HG03457 (cell line): ENCODE results near the gene EFNA5.

Experiments used
- ATAC-seq: cut with Tn5 transposase; IDR thresholded peaks from one replicate; pipeline ENCODE4 v1.9.1; 2021; ENCODE audit warnings: moderate number of reproducible peaks; ENCODE audit not compliant: unreplicated experiment

EFNA5 gene

DNA sequence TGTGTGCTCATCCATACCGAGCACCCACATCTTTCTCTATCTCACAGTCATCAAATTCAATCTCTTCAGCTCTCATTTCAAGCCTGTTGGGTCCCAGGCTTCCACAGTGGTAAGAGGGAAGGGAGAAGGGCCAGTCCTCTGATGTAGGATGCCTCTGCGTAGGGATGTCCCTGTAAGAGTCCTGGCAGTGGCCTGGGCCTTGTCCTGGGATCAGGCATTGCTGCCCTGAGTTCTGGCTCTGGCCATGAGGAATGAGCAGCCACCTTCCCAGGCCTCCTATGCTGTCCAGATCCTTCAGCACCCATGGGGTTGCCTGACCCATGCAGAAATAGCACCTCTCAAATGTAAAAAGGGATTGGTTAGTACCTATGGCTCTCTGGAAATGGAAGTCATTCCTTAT is 121.2 kb downstream of the EFNA5 start:
- no peak for ATAC-seq

DNA sequence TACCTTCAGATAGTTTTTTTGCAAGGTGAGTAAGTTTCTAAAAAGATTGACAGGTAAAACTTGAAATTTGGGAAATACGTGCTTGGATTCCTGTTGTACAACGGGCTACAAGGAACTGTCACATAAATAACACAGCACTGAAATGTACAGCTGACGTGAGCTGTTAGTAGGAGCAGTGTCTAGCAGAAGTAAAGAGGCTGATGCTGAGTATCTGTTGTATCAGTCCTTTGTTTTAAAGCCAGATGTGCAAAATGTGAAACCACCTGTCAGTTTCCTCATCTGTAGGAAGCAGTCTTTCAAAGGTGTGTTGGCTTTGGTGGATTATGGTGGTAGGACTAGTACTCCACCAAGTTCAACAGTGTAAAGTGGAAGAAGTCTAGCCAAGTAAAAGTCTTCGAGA is 122.3 kb downstream of the EFNA5 start:
- no peak for ATAC-seq

DNA sequence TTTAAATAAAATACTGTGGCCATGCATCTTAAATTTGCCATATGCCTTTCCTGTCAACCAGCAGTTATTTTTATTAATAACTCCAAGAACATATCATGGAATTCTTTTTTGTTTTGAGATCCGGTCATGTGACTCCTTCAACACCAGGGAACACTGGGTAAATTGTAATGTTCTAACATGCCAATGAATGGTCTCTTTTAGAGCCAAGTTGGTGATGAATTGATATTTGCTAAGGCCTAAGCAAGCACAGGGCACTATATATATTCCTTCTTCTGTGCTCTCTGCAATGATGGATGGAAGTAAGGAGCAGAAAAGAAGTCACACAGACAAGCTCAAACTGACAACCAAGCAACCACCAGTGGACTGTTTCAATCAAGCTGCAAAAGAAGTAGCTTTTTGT is 124.0 kb downstream of the EFNA5 start:
- ATAC-seq = no peak

DNA sequence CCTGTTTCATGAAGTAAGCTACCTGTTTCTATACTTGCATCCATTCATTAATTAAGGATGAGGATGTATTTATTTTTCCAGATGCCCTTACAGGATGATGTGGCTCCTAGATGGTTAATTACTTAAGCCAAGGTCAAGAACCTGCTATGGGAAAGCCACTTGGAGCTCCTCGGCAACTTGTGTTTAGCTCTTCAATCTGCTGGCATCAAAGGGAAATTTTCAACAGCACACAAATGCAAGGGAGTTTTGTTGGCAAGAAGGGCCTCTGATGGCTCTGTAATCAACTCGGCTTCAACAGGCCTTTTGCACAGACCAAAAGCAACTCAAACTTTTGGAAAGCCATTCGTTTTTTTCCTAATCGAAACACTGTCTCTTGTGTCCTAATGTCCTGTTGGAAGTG is 125.3 kb downstream of the EFNA5 start:
- no peak for ATAC-seq

DNA sequence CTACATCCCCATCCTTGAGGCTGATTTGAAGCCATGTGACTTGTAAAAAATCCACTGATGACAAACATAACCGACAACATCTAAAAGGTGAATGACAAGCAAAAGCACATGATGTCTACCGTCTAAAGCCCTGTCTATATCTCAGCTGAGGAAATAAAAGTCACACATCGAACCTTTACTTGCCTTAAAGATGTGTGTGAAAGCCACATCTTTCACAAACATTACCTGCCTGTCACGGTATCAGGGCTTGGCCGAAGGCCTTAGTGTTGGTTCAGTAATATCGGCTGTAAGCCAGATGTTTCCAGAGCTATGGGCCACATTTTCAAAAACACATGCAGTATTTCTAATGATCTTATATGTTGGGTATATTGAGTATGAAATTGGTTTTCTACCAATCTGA is 125.8 kb downstream of the EFNA5 start:
- ATAC-seq = no peak

GRCh38 chr5:107544476-107544875 is 126.3 kb downstream of the EFNA5 start:
- ATAC-seq = no peak

- ATAC-seq = no peak
Observed at GRCh38 chr5:107543868-107544267, 126.9 kb downstream of the EFNA5 start.

DNA sequence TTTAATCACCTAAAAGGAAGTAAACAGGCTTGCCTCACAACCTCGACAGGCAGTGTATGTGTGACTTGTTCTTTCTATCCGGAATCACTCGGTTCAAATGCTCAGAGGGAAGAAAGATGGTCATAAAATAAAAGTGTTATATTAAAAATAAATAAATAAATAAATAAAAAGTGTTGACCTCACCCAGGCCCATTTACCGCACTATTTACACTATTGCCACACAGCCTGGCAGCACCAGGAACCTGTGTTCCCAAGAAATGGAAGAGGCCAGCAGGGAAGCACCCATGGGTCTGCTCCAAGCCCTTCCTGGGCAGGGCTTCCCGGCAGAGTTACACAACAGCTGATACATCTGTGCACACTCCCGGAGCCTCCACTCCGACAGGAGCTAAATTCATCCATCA is 127.9 kb downstream of the EFNA5 start:
- ATAC-seq = no peak

DNA sequence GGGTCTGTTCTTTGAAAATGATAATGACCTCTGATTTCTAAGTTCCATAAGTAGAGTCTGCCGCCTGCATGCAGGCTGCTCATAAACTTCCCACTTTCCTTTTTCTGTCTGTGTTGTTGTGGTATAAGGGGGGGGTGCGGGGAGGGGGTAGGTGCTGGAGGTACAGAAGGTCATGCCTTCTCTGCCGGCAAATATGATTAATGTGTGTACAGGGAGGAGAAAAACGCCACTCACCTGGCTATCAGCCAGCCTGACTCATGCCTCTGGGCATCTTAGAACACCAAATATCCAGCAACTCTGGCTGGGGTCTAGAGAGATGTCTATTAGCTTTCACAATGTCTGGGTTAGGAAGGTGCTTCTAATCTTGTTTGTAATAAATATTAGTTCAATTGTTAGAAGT is 128.3 kb downstream of the EFNA5 start:
- ATAC-seq = no peak

DNA sequence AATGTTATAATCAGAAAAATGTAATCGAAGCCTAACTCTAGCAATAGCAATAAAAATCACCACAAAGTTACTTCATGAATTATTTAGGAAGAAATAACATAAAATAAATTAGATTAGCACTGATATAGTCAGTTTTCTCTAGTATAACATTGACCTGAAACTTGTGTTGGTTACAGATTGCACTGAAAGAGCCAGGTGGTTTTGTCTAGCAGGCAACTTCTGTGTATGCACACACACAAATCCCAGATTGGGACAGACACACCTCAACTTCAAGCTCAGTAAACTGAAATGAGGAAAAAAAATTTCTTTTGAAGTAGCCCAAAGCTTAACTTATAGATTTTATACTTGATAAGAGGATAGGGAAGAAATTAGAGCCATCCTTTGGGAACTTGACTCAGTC is 129.3 kb downstream of the EFNA5 start:
- no peak for ATAC-seq

DNA sequence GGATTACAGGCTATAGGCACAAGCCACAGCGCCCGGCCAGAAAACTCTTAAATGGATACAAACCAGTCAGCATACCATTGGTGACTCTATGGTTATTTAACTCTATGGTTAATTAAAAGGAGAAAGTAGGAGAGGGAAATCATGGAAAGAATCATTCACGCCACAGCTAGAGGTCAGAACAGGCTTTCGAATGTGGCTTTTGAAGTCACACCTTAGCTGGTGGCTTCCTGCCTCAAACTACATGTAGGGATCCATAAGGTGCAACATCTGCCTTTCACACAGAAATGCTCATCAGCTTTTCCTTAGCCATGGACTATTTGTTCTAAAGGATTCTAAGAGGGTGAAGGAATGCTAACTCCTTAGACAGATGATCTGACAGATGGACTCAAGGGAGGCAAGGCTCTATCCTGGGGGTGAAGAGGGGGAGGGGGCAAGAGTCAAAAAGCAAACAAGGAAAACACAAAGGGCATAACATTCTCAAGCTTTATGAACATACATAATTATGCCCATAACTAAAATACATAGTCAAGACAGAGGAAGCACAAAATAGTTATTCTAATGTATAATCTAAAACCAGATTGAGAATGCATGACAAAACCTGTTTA is 130.9 kb downstream of the EFNA5 start:
- no peak for ATAC-seq

DNA sequence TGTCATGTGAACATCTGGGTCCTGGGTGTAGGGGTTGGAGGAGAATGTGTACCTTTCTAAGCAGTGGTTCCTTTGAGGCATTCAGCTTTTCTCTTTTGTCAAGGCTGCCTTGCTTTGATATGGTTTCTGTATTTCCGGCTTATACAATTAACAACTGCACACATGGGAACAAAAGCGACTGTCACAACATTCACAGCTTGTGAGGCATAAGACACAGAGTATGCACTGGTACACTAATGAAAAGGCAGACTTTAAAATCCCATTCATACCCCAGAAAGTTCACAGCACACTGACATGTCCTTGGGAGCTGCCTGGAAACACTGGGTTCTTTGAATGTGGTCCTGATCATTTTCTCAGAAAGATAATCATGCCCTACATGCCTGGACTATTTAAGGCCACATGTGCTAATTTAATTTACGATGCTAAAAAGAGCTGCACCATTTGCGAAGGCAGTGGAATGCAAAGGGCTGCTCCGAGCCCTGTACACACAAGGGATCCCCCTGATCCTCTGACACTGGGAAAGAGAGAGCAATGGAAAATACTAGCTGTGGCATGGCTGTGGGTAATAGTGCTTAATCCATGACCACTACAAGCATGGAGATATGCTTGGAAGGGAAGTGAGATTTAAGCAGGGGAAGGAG is 131.8 kb downstream of the EFNA5 start:
- ATAC-seq = no peak

- ATAC-seq = no peak
Observed at GRCh38 chr5:107538331-107538730, 132.4 kb downstream of the EFNA5 start.

- no peak for ATAC-seq
Observed at GRCh38 chr5:107535849-107536248, 134.9 kb downstream of the EFNA5 start.

- no peak for ATAC-seq
Observed at GRCh38 chr5:107533910-107534876, 136.5 kb downstream of the EFNA5 start.

- ATAC-seq = no peak
Observed at GRCh38 chr5:107532916-107533315, 137.8 kb downstream of the EFNA5 start.

DNA sequence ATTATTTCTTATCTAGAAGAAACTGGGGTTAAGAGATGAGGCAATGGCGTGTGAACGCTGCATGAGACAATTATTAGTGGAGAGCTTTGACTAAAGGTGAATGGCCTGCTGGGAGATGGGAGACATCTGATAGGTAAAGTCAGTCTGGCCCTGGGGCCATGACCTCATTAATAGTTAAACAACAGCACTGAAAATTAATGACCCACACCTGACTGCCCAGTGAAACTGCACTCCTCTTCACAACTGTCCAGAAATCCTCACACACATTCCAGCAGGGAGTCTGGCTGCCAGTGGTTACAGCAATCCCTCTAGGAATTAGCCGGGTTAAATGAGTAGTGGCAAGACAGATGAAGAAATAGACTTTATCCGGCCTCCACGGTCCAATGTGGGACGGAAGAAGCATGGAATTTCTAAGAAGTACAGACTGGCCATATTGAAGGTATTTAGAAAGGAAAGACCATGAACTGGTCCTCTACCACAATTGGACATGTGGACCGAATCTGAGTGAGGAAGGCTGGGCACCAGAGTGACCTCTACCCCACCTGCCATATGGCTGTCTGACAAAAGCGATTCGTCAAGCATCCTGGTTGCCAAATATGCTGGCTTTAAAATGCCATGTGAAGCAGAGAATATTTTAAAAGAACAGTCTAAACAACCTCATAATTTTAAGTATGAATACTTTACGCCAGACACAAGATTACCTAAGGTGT is 138.4 kb downstream of the EFNA5 start:
- ATAC-seq = no peak

DNA sequence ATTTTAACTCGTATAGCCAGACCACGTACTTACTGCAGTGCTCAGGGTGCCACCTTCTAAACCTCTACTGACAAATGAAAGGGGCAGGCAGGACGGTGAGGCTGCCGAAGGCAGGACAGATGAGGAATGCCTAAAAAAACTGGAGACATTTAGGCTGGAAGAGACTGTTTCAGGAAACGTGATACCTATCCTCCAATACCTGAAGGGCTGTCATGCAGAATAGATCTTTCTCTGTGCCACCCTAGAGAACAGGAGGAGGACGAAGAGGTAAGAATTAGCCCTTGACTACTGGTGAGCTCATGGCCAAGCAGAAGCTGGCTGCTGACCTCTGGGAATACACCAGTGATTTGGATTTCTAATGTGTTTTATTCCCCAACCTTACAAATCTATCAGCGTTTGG is 139.4 kb downstream of the EFNA5 start:
- no peak for ATAC-seq

- ATAC-seq = no peak
Observed at GRCh38 chr5:107529618-107530017, 141.1 kb downstream of the EFNA5 start.

DNA sequence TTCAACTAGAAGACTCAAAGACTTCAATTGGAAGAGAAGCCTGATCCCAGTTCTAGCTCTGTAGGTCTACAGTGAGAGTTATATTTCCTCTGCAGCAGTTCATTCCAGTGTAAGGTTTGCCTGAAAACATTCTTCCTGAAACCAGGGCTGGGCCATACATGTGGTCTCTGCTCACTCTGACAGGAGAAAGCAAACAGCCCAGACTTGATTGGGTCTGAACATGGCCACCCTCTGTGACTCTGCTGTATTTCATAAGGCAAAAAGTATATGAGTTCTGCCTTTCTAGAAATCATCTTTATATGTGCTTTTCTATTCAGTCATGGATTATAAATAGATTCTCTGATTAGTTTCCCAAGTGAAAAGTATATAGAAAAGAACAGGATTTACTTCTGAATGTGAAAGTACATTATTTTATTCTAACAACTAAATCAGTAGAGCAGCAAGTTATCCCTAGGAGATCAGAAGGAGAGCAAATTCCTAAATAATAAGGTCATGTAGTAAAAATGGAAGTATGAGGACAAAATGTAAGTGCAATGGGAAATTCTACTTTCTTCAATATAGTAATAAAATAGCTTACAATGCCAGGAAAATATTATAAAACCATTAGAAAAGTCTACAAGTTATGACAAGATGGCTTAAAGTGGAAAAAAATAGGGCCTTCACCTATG is 144.3 kb downstream of the EFNA5 start:
- no peak for ATAC-seq

GRCh38 chr5:107524111-107524510 is 146.6 kb downstream of the EFNA5 start:
- ATAC-seq = no peak
